GM12878 (cell line): ENCODE measurements around the gene DOCK9. TPM values are rescaled to one million over a fixed set of nuclear protein-coding genes. Genes with fewer than 3 reads are reported as not detected.

ENCODE experiments used
- ATAC-seq: fragments of 200-7000 bp; cut with Tn5 transposase; 3 replicates; pipeline ENCODE4 v1.9.1; 2020; ENCODE audit warnings: mild to moderate bottlenecking, moderate library complexity
- BruUV-seq: library from RNA; stranded (reverse); fragments of 400-500 nt; replicated peaks from 2 replicates; lab custom pipeline; 2021; lab: Mats Ljungman, UMichigan
- CTCF ChIA-PET: fragments of 300-600 bp; sonication (Branson Sonifier 250); formaldehyde crosslinking; extraction: SDS; loops from one replicate; lab custom pipeline; 2021; ENCODE audit warnings: inconsistent platforms; lab: Yijun Ruan, JAX
- POLR2A ChIA-PET: fragments of 350-600 bp; formaldehyde crosslinking; extraction: SDS; loops from one replicate; lab custom pipeline; 2021; ENCODE audit warnings: inconsistent platforms; lab: Charles Lee
- RAD21 ChIA-PET: fragments of 300-600 bp; sonication (Branson Sonifier 250); formaldehyde crosslinking; loops from one replicate; lab custom pipeline; 2023; ENCODE audit warnings: antibody characterized with exemption; ENCODE audit not compliant: unreplicated experiment; lab: Charles Lee
- SMC1A ChIA-PET: fragments of 300-600 bp; sonication (Branson Sonifier 250); formaldehyde crosslinking; loops from one replicate; lab custom pipeline; 2023; ENCODE audit not compliant: unreplicated experiment, uncharacterized antibody; lab: Charles Lee
- DNase-seq: peaks from one replicate; pipeline ENCODE4 v3.0.0-alpha.2; 2011; ENCODE audit warnings: low read depth, low spot score
- FAIRE-seq: peaks from 3 replicates; lab custom pipeline; 2011; peaks lifted over from hg19 to GRCh38; lab: Jason Lieb, UNC
- H2AFZ ChIP-seq: 2 replicates; pipeline ENCODE4 v1.6.0; 2011; ENCODE audit warnings: low read depth, low read length, control low read depth; ENCODE audit not compliant: control insufficient read depth
- H3K27ac ChIP-seq: 2 replicates; pipeline ENCODE4 v1.5.1; 2011; ENCODE audit warnings: control low read depth; ENCODE audit not compliant: control insufficient read depth, insufficient read depth
- H3K27me3 ChIP-seq, 2 experiments: replicated peaks in 1 of 2; 2 replicates each; pipeline versions ENCODE4 v1.6.0 to v1.6.1; 2011; ENCODE audit warnings: low read length in 1 of 2; ENCODE audit not compliant: control insufficient read depth in 2 of 2, insufficient read depth in 2 of 2
- H3K36me3 ChIP-seq, 2 experiments: 2 replicates each; pipeline ENCODE4 v1.5.1; 2011; ENCODE audit warnings: low read length in 1 of 2; ENCODE audit not compliant: control insufficient read depth in 2 of 2, insufficient read depth in 2 of 2
- H3K4me1 ChIP-seq: 2 replicates; pipeline ENCODE4 v1.6.1; 2011; ENCODE audit warnings: mild to moderate bottlenecking, low read length, moderate library complexity, mixed read lengths; ENCODE audit not compliant: control insufficient read depth, insufficient read depth
- H3K4me2 ChIP-seq: 2 replicates; pipeline ENCODE4 v1.6.0; 2011; ENCODE audit warnings: control low read depth; ENCODE audit not compliant: control insufficient read depth, insufficient read depth
- H3K4me3 ChIP-seq: fragments of 200-600 bp; sonication (generic); 2 replicates; pipeline ENCODE4 v1.5.1; 2016
- H3K79me2 ChIP-seq: 2 replicates; pipeline ENCODE4 v1.6.0; 2011; ENCODE audit warnings: low read length; ENCODE audit not compliant: control insufficient read depth, insufficient read depth
- H3K9ac ChIP-seq: 2 replicates; pipeline ENCODE4 v1.8.0; 2011; ENCODE audit warnings: low read length, control low read depth, mixed read lengths; ENCODE audit not compliant: control insufficient read depth, insufficient read depth
- H3K9me3 ChIP-seq: replicated peaks from 3 replicates; pipeline ENCODE4 v1.5.1; 2011; ENCODE audit warnings: mild to moderate bottlenecking, low read length; ENCODE audit not compliant: control insufficient read depth, insufficient read depth
- H4K20me1 ChIP-seq: 2 replicates; pipeline ENCODE4 v1.6.0; 2011; ENCODE audit not compliant: control insufficient read depth, insufficient read depth
- CBFB ChIP-seq: IDR thresholded peaks from 2 replicates; pipeline ENCODE4 v1.6.1; 2016; ENCODE audit warnings: antibody characterized with exemption, low read depth
- NR2C1 ChIP-seq: fragments of 450-650 bp; IDR thresholded peaks from 2 replicates; pipeline ENCODE4 v1.6.1; 2017; ENCODE audit warnings: antibody characterized with exemption, mild to moderate bottlenecking, moderate library complexity
- ZNF687 ChIP-seq: fragments of 450-650 bp; IDR thresholded peaks from 2 replicates; pipeline ENCODE4 v1.6.1; 2017; ENCODE audit warnings: mild to moderate bottlenecking, moderate library complexity
- WGBS: methylation state at CpG from one replicate; pipeline ENCODE4 v1.1.6; 2016; ENCODE audit warnings: low lambda C conversion rate; ENCODE audit not compliant: insufficient replicate concordance, insufficient coverage; ENCODE audit errors: missing lambda C conversion rate; 5-methylcytosine and 5-hydroxymethylcytosine counted together
- in situ Hi-C: fragments of 300-500 bp; cut with MboI; formaldehyde crosslinking; loops from 9 replicates; pipeline ENCODE4 v1.14.3; 2018; ENCODE audit warnings: mixed read lengths
- intact Hi-C: fragments of 100-400 bp; cut with micrococcal nuclease; formaldehyde crosslinking; loops from one replicate; pipeline ENCODE4 v1.14.2; 2022; ENCODE audit not compliant: unreplicated experiment
- polyA plus RNA-seq, 11 experiments: library from polyadenylated mRNA; depleted of rRNA in 4 of 11; unstranded in 6 of 11; stranded (reverse) in 5 of 11; fragments of >200 nt; fragmentation: Nextera tagmentation in 4 of 11; fragmentation: Illumina TruSeq in 1 of 11; extraction: Ambion mirVana in 4 of 11; extraction: Trizol in 1 of 11; gene quantifications; 1 replicate in 1 of 11; 2 replicates in 10 of 11; pipeline versions ENCODE4 v1.2.1 to v1.2.3, GENCODE V29; 2011 to 2016; ENCODE audit warnings: inconsistent platforms in 2 of 11, missing spikeins in 2 of 11, low read depth in 1 of 11
- total RNA-seq, 4 experiments: library from RNA; depleted of rRNA in 3 of 4; stranded (reverse); fragments of >200 nt in 3 of 4; fragmentation: Illumina TruSeq in 1 of 4; extraction: Trizol in 1 of 4; gene quantifications; 2 replicates each; pipeline versions ENCODE4 v1.2.1 to v1.2.3, GENCODE V29; 2013 to 2021
- TF ChIP-seq, protein P1 (sequence below): fragments of 450-650 bp; IDR thresholded peaks from 2 replicates; pipeline ENCODE4 v1.6.1; 2018; ENCODE audit warnings: mild to moderate bottlenecking, low read depth, moderate library complexity; ENCODE audit not compliant: partially characterized antibody

The DOCK9 gene
- total and polyA plus RNA-seq, 10 of the 15 experiments (the other 5 are each of a cell fraction or from before 2014, with no cell fraction given) = 0.09 to 2.9 (median 0.74) TPM

DNA sequence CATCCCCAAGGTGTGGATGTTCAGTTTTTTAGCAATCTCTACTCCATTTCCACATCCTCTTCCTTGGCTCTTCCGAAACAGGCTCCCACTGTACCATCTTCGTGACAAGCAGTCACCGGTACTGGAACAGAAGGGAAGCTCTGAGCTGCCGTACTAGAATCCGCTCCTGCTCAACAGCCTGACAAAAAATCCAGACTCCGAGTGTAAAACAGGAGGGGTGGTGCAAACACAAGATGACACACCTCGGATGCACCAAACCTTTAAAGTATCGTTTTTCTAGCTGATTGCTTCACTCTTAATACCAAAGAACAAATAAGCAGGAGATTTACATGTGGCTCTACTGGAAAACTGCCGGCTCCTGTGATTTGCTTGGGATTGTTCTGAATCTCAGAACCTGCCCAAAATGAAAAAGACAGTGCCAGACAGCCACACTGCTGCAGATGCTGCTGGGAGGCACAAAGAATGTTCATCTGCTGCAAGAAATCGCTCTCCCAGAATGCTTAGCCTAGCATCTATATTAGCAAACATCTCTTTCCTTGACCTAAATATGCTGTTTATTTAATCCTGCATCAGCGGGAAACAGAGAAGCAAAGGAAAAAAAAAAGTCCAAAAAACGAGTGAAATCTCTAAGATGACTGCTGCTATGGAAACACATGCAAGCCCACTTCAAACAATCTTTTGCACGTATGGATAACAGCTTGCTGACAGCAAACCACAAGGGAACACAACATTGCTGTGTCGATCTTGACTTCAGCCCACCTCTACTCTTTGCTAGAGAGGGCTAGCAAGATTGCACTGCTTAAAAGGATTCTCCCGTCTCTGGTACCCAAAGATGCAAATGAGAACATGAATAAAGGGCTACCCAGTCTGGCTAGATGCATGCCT lies 38.0 kb upstream of the DOCK9 start:
- DNase-seq = no peak
- no peak overlapping the region for H3K4me3 ChIP-seq
- no peaks in the 10 kb centered on the region for H4K20me1 ChIP-seq
- H3K4me2 ChIP-seq = no peak overlapping the region
- TF ChIP-seq, protein P1, sequence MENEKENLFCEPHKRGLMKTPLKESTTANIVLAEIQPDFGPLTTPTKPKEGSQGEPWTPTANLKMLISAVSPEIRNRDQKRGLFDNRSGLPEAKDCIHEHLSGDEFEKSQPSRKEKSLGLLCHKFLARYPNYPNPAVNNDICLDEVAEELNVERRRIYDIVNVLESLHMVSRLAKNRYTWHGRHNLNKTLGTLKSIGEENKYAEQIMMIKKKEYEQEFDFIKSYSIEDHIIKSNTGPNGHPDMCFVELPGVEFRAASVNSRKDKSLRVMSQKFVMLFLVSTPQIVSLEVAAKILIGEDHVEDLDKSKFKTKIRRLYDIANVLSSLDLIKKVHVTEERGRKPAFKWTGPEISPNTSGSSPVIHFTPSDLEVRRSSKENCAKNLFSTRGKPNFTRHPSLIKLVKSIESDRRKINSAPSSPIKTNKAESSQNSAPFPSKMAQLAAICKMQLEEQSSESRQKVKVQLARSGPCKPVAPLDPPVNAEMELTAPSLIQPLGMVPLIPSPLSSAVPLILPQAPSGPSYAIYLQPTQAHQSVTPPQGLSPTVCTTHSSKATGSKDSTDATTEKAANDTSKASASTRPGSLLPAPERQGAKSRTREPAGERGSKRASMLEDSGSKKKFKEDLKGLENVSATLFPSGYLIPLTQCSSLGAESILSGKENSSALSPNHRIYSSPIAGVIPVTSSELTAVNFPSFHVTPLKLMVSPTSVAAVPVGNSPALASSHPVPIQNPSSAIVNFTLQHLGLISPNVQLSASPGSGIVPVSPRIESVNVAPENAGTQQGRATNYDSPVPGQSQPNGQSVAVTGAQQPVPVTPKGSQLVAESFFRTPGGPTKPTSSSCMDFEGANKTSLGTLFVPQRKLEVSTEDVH = no peak
- TF ChIP-seq NR2C1 (no peak), ZNF687 (no peak), CBFB (no peak)
- H3K27ac ChIP-seq = no peak overlapping the region
- H2AFZ ChIP-seq = no peak overlapping the region
- RAD21 ChIA-PET = no interaction called here
- no peaks in the 10 kb centered on the region for H3K4me1 ChIP-seq
- no peak for FAIRE-seq
- no TSS peak for BruUV-seq
- no peaks in the 10 kb centered on the region for H3K36me3 ChIP-seq
- in situ Hi-C loops = no loop called here
- POLR2A ChIA-PET = no interaction called here
- ATAC-seq = no peak
- WGBS = 47% methylated on average over 15 of the region's 15 CpGs
- intact Hi-C loops = no loop called here
- SMC1A ChIA-PET = no interaction called here
- CTCF ChIA-PET = interaction anchor here (0.8 kb wide), 1 partner anchor 51 kb away, joined by 3 read pairs; no protein-coding TSS in a partner anchor
- no peaks in the 10 kb centered on the region for H3K79me2 ChIP-seq
- H3K9me3 ChIP-seq = no peaks in the 10 kb centered on the region
- no peak overlapping the region for H3K9ac ChIP-seq
- no peaks in the 10 kb centered on the region for H3K27me3 ChIP-seq
